Measurements from ENCODE around the gene OR6K6.

Gene OR6K6

DNA sequence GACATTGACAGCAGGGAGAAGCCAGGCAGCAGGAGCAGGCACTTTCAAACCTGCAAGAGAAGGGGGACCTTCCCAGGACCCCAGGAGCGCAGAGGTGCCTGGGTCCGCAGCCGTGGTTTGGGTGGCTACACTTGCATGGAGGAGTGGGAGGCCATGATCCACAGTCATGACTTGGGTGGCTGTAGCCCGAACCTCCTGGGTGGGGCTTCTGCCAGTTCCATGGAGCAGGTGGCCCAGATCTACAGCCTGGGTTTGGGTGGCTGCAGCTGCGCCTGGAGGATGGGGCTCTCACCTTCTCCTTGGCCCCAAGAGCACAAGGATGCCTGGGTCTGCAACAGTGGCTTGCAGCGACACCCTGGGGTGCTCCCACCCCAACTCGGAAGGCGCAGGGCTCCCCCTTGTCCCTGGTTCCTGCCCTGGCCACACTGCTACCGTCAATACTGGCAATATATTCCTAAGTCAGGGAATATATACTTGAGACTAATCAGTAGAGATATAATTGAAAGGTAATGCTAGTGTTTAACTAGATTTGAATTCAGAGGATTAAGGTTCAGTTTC, 2.3 kb upstream of the OR6K6 start:
- no peak for TF ChIP-seq ZFX (IDR thresholded peaks at IDR 0.05; ENCODE audit: borderline replicate concordance)
- TF ChIP-seq, protein P1, sequence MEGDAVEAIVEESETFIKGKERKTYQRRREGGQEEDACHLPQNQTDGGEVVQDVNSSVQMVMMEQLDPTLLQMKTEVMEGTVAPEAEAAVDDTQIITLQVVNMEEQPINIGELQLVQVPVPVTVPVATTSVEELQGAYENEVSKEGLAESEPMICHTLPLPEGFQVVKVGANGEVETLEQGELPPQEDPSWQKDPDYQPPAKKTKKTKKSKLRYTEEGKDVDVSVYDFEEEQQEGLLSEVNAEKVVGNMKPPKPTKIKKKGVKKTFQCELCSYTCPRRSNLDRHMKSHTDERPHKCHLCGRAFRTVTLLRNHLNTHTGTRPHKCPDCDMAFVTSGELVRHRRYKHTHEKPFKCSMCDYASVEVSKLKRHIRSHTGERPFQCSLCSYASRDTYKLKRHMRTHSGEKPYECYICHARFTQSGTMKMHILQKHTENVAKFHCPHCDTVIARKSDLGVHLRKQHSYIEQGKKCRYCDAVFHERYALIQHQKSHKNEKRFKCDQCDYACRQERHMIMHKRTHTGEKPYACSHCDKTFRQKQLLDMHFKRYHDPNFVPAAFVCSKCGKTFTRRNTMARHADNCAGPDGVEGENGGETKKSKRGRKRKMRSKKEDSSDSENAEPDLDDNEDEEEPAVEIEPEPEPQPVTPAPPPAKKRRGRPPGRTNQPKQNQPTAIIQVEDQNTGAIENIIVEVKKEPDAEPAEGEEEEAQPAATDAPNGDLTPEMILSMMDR (IDR thresholded peaks at IDR 0.05): no peak
- H3K27ac ChIP-seq: no peak overlapping the region

DNA sequence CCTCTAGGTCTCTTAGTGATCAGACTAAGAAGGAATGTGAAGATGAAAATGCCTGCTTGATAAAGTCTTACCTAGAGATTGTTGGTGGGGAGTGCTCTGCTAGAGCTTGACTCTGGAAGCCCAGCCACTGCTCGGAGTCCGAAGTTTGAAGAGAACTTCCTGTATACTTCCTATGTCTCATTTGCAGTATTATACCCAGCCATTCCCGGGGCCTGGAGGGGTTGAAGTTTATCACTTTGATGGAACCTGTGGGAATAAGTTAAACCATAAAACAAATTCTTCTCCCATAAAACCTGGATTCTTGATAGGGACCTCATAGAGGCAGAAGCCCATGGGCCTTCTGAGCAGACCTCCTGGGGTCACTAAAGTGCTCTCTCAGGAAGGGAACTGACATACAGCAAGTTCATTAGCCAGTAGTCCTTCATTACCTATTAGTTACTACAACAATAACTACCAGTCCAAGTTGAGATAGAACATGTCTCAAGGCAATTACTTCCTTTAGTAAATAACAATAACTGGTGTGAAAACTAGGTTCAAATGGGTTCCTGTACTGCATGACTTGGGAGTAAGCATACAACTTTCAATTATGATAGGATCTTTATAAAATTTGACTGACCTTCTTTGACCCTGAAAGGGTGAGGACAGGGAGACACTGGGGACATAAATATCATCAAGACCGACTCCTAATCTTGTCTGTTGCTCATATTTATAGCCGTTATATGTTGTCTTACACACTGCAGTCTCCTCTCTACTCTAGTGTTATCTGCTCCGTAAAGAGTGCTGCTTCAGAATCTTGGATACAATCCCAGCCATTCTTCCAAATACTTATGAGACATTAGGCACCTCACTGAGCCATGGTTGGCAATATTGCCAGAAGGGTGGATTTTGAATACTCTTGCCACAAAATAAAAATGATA, 17.7 kb downstream of the OR6K6 start, which contains the start of gene OR6N1:
Gene OR6N1 (minus strand): TSS at position 246 of the 917 bp plus-strand sequence. CDS start 5,513 bp downstream, outside the sequence.
- no peak within 1 kb of the TSS for H3K27ac ChIP-seq
- TF ChIP-seq, protein P1 (IDR thresholded peaks at IDR 0.05): no peak
- no peak for TF ChIP-seq ZFX (IDR thresholded peaks at IDR 0.05; ENCODE audit: borderline replicate concordance)

DNA sequence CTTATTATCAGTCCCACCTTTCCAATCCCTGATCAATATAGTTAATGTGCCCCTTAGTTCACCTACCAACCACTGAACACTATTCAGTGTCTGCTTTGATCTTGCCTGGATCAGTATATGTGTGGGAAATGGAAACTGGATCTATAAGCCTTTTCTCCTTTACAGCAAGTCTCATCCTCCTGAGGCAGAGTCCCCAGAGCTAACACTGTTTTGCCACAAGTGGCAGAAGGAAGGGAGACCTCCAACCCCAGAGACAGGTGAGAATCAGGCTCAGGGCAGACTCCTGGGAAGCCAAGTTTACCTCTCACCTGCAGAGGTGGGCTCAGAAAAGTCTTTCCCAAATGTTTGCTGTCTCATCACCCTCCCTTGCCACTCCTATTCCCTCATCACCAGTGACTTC, 26.6 kb downstream of the OR6K6 start, which contains the start of gene OR6N2:
Gene OR6N2 (minus strand): TSS at position 101 of the 400 bp plus-strand sequence. CDS start 3,569 bp downstream, outside the sequence.
- TF ChIP-seq ZFX (IDR thresholded peaks at IDR 0.05; ENCODE audit: borderline replicate concordance): no peak
- TF ChIP-seq, protein P1 (IDR thresholded peaks at IDR 0.05): no peak
- no peak within 1 kb of the TSS for H3K27ac ChIP-seq

DNA sequence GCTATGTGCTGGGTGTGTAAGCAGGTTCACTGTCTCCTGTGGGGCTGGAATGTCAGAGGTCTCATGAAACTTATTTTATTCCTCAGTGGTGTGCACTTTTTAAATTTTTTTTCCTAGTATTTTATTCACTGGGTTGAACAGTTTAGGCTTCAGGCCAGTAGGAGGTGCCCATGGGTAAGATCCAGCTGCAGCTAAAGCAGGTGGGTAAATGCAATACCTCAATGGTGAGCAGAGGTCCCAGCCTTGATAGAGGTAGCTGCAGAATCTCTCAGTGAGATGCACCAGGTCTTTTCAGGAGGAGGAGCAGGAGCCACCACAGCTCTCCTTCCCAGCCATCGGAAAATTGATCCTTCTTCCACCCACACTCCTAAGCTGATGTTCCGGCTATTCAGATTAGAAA, 39.1 kb downstream of the OR6K6 start:
- TF ChIP-seq, protein P1 (IDR thresholded peaks at IDR 0.05): peak; percentile 64
- TF ChIP-seq ZFX (IDR thresholded peaks at IDR 0.05; ENCODE audit: borderline replicate concordance): no peak
- no peak overlapping the region for H3K27ac ChIP-seq

DNA sequence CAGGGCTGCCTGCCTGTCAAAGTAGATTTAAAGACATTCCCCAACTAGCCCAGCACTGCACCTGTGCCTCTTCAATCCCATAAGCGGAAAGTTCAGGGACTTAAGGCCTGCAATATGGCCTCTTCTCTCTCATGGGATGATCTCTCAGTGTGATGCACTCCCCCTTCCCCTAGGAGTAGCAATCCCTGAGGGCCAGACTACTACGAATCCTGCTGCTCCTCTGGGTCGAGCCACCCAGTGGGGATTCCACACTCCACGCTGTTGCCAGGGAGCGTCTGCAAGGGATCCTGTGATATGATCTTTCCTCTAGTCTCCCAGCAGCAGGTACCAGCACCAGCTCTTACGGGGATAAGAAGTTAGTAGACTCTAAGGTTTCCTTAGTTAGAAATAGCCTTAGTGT, 39.7 kb downstream of the OR6K6 start:
- TF ChIP-seq, protein P1 (IDR thresholded peaks at IDR 0.05): no peak
- no peak for TF ChIP-seq ZFX (IDR thresholded peaks at IDR 0.05; ENCODE audit: borderline replicate concordance)
- no peak overlapping the region for H3K27ac ChIP-seq

DNA sequence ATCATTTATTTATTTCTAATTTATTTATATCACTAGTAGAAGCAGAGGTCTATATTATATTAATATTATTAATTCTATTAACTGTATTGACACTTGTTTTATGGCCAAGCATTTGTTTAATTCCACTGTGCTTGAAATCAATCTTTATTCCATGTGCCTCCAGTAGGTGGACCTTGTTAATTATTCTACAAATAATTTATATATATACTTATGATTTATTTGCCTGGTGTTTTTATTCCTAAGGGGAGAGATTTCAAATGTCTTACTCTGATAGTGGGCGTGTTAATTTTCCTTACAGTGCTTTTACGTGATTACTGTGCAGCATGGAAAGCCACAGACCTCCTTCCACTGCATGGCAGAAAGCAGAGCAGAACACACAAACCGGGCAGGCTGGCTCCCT, 44.0 kb downstream of the OR6K6 start:
- no peak for TF ChIP-seq ZFX (IDR thresholded peaks at IDR 0.05; ENCODE audit: borderline replicate concordance)
- TF ChIP-seq, protein P1 (IDR thresholded peaks at IDR 0.05): no peak; the same call in 1 of the 2 replicates

DNA sequence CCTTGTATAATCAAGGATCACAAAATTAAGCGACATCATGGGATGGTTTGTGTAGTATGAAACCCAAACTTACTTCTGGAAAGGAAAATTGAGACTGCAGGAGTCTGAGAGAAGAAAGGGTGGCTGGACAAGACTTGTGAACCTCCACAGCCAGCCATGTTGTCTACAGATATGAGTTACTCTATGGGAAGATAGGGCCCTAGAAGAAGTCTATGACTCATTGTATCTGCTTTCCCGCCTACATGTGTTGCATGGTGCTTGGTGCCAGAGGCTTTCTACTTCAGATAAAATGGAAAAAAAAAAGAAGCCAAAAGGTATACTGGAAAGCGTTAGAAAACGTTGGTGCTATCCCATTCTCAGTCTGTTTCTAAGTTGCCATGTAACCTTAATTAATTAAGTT, 45.2 kb downstream of the OR6K6 start:
- TF ChIP-seq, protein P1 (IDR thresholded peaks at IDR 0.05): no peak
- TF ChIP-seq ZFX (IDR thresholded peaks at IDR 0.05; ENCODE audit: borderline replicate concordance): no peak
- H3K27ac ChIP-seq: no peak overlapping the region

More for the DNA sequence above, 44.0 kb downstream of the OR6K6 start:
- H3K27ac ChIP-seq: no peak overlapping the region
